SIG-M5 treated with dmso at 0.1 percent for 504 hours (cell line): ENCODE data around the gene WFDC9.
A peak's percentile ranks its signal among the peaks of the same experiment; 100 is the strongest.
"Not testable (repeated sequence)": the region's sequence is repeated elsewhere in the genome, so short reads cannot be mapped to it uniquely, and the experiment has no call there.

Source experiments
- DNase-seq: peaks from one replicate; lab custom pipeline; 2025; ENCODE audit not compliant: unreplicated experiment; lab: John Stamatoyannopoulos, UW

WFDC9 gene

GRCh38 chr20:45593498-45593897, 37.6 kb downstream of the WFDC9 start:
- DNase-seq = no peak

GRCh38 chr20:45592574-45593189, 38.4 kb downstream of the WFDC9 start:
- peak; percentile 82 for DNase-seq

GRCh38 chr20:45589725-45590124, 41.4 kb downstream of the WFDC9 start:
- DNase-seq = no peak

- DNase-seq = no peak
Measured at GRCh38 chr20:45588800-45589199, 42.3 kb downstream of the WFDC9 start.

GRCh38 chr20:45585986-45586385, 45.1 kb downstream of the WFDC9 start:
- DNase-seq = not testable (repeated sequence)

- DNase-seq = not testable (repeated sequence)
Measured at GRCh38 chr20:45584294-45584693, 46.8 kb downstream of the WFDC9 start.

- no peak for DNase-seq
Measured at GRCh38 chr20:45583502-45583901, 47.6 kb downstream of the WFDC9 start.

GRCh38 chr20:45581702-45582101, 49.4 kb downstream of the WFDC9 start:
- no peak for DNase-seq

- DNase-seq = no peak
Measured at GRCh38 chr20:45579184-45579583, 51.9 kb downstream of the WFDC9 start, which contains the start of gene WFDC8. Gene WFDC8, minus strand, starts transcription at chr20:45579284. Its CDS starts 37 bp downstream, at chr20:45579247.

GRCh38 chr20:45578231-45578630, 52.9 kb downstream of the WFDC9 start:
- DNase-seq = no peak

GRCh38 chr20:45576995-45577394, 54.1 kb downstream of the WFDC9 start:
- no peak for DNase-seq

GRCh38 chr20:45575931-45576330, 55.2 kb downstream of the WFDC9 start:
- no peak for DNase-seq

- DNase-seq = not testable (repeated sequence)
Measured at GRCh38 chr20:45569650-45570049, 61.4 kb downstream of the WFDC9 start.

GRCh38 chr20:45564760-45565276, 66.3 kb downstream of the WFDC9 start:
- DNase-seq = no peak
